Glomerular endothelial cell (primary cell): Measurements from ENCODE around the gene OPN5. TPM values are rescaled to one million over a fixed set of nuclear protein-coding genes. Genes with fewer than 3 reads are reported as not detected.
A peak's percentile ranks its signal among the peaks of the same experiment; 100 is the strongest.
"Not testable (repeated sequence)": the region's sequence is repeated elsewhere in the genome, so short reads cannot be mapped to it uniquely, and the experiment has no call there.

Experiments used
- DNase-seq: peaks from one replicate; pipeline ENCODE4 v3.0.0-alpha.2; 2011; ENCODE audit warnings: low read depth, low spot score; ENCODE audit errors: extremely low read depth
- total RNA-seq: library from RNA; depleted of rRNA; stranded (reverse); fragments of >200 nt; gene quantifications from 2 replicates; pipeline ENCODE4 v1.2.3, GENCODE V29; 2015

The OPN5 gene, protein sequence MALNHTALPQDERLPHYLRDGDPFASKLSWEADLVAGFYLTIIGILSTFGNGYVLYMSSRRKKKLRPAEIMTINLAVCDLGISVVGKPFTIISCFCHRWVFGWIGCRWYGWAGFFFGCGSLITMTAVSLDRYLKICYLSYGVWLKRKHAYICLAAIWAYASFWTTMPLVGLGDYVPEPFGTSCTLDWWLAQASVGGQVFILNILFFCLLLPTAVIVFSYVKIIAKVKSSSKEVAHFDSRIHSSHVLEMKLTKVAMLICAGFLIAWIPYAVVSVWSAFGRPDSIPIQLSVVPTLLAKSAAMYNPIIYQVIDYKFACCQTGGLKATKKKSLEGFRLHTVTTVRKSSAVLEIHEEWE
- not detected in 2 replicates for total RNA-seq

DNA sequence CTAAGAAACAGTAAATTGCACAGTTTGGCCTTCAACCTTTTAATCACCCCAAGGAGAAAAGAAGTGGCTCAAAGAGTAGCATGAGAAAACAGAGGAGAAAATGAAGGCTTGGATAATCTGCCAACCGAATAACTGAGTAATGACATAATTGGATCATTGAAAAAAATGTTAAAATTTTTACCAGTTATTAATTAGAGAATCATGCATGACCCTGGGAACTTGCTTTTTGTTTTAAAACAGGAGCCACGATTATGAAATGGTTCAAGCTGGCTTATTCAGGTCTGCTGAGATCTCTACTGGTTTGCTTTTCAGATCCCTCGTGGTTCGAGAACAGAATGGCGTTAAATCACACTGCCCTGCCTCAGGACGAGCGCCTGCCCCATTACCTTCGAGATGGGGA lies at the start of gene OPN5:
Gene OPN5 (plus strand): TSS at position 301 of the 400 bp plus-strand sequence. CDS start 35 bp downstream, at position 336.
- no peak for DNase-seq

DNA sequence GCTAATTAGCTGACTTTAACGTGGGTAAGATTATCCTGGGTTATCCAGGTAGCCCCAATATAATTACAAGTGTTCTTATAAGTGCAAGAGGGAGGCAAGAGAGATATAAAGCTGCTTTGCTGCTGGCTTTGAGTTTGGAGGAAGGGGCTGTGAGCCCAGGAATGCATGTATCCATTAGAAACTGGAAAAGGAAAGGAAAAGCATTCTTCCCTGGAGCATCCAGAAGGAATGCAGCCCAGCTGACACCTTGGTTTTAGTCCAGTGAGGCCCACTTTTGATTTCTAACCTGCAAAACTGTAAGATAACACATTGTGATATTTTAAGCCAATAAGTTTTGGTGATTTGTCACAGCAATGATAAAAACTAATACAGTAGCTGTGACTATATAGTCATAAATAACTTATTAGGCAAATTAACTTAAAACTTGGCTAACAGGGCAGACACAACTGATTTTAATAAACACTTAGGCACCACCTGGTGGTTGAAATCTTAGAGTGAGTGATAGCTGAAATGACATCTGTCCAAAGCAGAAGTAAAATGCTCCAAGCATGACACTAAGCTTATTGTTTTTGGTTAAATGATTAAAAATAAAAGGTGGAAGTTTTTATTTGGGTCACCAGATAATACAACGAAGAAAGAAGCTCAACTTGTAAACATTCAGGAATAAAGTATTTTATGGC lies 47.8 kb upstream of the OPN5 start:
- no peak for DNase-seq

DNA sequence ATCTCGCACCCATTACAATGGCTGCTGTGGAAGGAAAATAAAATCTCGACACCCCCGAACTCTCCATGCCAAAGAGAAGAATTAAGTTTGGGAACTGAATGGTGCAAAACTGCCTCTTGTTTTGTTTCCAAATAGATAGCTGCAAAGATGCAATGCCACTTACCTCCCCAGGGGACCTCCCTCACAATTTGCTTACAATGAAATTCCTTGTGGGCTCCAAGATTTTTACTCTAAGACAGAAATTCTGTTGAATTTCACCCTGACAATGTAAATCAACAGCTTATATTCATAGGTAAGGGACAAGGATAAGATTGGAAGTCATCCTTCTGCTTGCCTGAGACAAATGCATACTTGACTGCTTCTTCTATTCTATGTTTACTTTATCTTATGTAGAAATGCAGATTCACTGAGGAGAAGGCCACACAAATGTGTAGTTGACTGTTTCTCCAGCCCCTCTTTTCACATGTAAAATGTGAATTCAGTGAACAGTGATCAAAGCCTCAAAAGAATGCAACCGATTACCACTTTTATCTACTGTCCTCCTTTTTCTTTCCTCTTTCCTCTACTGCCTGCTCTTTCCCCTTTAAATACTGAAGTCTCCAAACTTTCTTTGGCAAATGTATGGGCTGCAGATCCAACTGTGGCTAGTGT lies 46.9 kb upstream of the OPN5 start:
- DNase-seq = no peak

DNA sequence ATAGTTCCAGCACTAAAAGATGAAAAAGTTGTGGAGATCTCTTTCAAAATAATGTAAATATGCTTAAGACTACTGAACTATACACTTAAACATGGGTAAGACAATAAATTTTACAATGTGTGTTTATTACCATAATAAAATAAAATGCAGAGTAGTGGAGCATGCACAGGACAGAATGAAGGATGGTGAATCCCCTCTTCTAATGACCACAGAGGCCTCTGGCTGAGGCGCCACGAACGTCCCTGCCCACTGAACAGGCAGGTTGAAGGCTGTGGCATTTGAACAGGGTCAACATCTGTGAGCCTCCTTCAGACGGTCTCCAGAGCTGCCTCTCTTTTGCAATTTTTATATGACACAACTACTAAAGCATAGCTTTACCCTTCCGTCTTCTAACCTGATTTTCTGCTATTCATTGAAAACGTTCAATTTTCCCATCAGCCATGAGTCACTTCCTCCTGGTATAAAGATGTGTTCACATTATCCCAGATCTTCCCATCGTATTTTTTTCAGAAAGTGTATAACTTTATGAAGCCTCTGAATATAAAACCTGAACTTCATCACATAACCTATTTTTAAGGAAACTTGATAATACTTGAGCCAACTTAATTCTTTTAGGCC lies 45.6 kb upstream of the OPN5 start:
- no peak for DNase-seq

DNA sequence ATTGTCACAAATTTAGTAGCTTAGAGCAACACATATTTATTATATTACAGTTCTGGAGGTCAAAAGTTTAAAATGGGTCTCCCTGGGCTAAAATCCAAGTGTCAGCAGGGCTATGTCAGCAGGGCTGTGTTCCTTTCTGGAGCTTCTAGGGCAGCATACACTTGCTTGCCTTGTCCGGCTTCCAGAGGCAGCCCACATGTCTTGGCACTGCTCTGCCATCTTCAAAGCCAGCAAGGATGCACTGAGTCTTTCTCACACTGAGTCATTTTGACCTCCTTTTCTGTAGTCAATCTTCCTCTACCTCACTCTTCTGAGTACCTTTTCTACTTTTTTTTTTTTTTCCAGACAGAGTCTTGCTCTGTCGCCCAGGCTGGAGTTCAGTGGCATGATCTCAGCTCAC lies 44.4 kb upstream of the OPN5 start:
- DNase-seq = no peak

DNA sequence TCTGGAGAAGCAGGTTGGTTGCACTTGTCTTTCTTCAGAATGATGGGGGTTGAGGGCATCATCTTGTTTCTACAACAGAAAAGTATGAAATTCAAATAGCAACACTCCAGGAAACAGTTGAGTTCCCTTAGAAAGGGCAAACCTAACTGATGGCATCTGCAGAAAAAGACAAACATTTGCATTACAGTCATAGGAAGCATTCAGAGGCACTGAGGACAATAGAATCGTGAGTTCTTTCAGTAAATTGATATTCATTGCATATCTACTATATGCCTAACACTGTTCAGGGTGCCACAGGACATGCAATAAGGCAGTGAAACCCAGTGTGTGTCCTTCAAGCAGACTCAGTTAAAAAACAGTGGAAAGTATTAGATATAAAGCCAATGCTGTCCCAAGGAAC lies 41.1 kb upstream of the OPN5 start:
- no peak for DNase-seq

DNA sequence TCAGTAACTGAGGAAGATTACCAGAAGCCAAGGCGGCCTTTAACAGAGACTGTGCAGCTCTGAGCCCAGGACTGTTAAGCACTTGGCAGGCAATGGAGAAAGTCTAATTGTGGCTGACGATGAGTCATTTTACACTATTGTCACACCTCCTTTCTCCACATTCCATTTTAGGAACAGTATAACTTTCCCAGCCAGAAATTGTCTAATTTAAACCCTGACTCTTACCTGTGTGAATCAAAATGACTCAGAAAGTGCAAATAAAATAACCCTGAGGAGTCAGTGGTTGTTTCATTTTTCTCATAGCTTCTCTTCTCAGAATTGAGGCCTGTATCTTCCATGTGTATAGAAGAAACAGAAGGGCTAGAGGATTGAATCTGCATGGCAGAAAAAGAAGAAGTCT lies 40.0 kb upstream of the OPN5 start:
- no peak for DNase-seq

DNA sequence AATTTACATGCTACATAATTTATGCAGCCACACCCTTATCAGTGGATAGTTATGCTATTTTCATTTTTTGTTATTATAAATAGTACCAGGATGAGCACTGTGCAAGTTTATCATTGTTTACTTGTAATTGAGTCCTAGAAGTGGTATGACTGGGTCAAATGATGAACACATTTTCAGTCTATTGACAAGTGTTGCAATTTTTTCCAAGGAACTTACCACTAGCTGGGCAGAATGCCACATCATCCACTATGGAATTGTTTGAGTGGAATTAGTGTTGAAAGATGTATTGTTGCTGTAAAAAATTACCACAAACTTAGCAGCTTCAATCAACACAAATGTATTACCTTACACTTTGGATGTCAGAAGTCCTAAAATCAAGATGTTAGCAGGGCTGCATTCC lies 38.1 kb upstream of the OPN5 start:
- no peak for DNase-seq

DNA sequence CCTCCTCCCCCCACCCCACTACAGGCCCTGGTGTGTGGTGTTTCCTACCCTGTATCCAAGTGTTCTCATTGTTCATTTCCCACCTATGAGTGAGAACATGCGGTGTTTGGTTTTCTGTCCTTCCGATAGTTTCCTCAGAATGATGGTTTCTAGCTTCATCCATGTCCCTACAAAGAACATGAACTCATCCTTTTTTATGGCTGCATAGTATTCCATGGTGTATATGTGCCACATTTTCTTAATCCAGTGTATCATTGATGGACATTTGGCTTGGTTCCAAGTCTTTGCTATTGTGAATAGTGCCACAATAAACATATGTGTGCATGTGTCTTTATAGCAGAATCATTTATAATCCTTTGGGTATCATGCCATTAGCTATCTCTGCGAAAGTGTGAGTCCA lies 36.6 kb upstream of the OPN5 start:
- not testable (repeated sequence) for DNase-seq

DNA sequence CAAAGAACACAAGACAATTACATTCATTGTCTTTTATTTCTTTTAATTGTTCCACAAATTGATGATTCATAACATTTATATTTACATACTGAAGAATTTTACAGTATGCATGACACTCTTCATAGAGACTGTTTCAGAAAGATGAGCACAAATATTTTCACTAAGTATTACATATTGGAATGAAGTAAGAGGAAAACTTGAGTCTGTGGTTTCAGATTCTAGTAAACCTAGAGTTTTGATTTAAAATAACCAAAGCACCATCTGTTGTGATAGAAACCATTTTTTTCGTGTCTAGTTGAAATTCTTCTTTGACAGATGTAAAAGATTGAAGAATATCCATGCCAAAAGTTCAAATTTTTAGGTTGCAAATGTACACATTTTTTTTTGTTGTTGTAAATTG lies 32.1 kb upstream of the OPN5 start:
- no peak for DNase-seq

DNA sequence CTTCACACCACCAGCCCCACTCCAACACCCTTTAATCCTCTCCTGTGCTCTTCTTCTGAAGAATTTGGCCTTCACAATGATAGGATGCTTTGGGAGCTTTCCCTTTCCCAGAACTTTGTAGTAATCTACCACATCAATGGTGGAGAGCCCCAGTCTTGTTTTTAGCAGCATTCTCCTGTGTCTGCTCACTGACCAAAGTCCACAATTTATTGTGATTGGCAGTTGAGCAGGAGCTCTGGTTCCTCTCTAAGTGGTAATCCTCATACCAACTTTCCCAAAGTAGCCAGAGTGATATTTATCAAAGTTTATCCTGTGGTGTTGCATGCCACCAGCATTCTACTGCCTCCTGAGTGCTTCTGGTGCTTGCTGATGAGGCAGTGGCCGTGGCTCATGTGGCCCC lies 29.0 kb upstream of the OPN5 start:
- DNase-seq = no peak

DNA sequence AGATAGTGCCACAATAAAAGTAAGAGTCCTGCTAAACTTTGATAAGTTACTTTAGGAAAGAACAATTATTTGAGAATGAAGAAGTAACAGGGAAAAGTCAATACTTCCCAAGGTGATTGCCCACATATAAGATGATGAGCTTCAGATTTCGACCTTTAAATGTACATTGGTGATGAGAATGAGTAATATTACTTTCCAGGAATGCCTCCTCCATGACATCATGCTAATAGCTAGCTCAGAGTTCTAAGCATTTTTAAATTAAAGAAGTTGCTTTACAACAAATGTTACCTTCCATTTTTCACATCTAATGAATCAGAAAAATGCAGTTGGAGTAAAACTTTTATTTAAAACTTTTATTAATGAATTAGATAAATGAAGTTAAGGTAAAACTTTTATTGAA lies 22.5 kb upstream of the OPN5 start:
- DNase-seq = no peak

DNA sequence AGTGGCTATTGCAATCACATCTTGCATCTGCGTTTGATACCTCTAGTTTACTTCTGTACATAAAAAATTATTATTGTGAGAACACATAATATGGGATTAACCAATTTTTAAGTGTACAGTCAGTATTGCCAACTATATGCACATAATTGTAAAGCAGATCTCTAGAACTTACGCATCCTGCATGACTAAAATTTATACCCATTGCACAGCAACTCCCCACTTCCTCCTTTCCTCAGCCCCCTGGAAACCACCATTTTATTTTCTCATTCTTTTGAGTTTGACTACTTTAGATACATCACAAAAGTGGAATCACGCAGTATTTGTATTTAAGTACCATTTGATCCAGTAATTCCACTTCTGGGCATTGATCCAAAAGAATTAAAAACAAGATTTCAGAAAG lies 19.3 kb upstream of the OPN5 start:
- no peak for DNase-seq

DNA sequence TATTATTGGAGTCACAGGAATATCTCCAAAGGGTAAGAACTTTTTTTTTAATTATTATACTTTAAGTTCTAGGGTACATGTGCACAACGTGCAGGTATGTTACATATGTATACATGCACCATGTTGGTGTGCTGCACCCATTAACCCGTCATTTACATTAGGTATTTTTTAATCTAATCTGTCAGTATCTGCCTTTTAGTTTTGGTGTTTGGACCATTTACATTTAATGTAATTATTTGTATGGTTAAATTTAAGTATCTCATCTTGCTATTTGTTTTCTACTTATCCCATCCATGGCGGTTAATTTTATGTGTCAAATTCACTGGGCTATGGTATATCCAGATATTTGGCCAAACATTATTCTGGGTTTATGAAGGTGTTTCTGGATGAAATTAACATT lies 15.4 kb upstream of the OPN5 start:
- no peak for DNase-seq

DNA sequence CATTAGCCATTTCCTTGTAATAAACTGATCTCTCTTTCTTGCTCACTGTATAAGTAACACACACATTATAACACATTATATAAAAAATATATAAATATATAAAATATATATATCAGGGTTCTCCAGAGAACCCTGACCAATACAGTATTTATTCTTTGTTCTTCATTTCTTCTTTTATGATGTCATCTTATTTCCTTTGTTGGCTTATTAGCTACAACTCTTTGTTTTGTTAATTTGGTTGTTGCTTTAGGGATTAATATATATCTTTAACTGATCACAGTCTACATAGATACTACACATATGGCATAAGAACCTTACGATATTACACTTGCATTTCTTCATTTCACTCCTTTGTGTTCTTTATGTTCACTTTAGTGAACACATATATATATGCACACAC lies 14.7 kb upstream of the OPN5 start:
- no peak for DNase-seq

DNA sequence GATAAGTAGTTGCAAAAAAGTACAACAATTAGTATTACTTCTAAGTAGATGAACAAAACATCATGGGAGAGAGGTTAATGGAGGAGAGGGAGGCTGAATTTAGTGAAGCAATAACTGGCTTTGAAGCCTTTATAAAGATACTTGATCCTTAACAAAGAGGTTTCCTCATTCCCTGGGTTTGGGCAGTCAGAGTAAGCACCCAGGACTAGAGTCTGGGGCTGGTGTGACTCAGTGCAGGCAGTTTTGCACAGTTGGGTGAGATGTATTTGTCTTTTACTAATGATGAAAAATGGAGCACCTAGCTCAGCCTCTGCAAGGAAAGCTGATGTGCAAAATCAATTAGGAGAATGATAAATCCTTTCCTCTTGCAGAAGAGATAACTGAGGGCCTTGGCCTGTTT lies 11.8 kb upstream of the OPN5 start:
- no peak for DNase-seq

DNA sequence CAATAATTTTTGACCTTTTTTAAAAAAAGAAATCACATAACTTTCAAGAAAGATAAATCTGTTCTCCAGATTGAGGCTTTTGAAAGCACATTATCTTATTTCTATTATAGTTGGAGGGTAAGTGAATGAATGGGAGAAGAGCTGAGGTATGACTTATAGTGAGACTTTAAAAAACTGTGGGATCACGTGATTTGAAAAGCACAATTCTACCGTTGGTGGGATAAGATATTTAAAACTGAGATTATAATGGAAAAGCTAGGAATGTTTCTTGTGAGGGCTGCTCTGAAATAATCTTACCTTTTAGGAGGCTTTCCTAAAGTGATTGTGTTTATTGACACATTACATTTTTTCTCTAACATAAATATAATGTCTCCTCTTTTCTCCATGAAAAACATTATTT lies 9.5 kb upstream of the OPN5 start:
- no peak for DNase-seq

DNA sequence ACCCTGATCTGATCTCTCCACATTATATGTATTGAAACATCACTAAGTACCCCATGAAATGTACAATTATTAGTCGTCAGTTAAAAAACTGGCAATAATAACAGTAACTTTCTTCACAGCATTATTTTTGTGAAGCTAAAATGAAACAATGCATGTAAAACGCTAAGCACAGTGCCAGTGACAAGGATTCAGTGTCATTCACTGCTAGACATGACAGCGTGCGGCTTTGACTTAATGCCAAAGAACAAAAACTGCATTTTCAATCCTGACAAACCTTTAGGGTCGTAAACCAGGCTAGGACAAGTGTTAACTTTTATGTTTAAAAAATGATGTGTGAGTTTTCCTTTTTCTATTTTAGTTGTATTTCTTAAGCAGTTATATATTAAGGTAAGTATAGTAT lies 8.8 kb upstream of the OPN5 start:
- no peak for DNase-seq

DNA sequence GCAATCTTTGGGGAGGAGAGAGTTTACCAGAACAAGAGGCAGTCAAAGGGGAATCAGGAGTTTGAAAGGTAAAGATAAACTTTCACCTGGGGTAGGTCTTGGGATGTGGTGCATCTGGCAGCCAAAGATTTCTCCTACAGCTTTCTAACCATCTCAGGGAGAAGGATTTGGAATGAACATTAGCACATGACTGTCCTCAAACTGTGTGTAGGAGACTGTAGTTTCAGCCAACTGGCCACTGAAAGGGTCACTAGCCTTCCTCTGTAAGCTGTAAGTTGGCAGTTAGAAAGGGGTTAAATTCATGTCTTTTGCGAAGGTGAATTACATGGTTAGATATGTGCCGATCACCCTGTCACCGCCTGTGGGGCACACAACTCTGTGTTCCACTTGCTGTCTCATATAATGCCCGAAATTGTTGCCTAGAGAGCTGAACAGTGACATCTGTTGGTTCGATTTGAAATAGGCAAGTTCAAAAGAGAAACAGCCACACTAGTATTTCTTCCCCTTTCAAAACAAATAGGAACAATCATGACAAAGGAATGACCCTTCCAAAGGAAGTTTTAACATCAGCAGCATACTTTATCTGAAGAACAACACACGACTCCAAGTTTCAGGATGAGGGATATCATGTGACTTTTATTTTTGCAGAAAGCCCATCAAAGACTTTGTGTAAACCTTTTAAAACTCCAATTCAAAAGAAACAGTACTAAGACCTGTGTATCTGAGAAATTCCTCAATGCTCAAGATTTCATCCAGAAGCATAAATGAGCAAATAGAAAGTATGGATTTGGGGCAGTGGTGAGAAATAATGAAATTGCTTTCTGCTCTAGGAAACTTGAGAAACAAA lies 1.1 kb upstream of the OPN5 start:
- peak; percentile 44 for DNase-seq

DNA sequence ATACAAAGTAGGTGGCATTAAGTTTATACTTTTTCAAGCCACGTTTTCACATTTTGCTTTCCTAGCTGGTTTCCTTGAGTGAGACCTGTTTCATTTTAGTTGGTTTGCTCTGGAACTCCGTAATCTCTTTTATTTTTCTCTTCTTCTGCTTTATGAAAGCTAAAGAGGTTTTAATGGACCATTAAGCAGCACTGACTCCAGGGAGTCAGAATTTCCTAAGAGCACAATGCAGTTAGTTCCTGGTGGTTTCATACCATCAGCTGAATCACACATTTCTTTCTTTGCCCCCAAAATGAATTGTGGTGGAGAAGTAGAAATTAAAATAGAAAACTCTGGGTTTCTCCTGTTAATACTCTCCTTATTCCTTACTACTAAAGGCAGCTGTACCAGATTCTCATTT lies 3.4 kb downstream of the OPN5 start:
- DNase-seq = no peak
